Measurements from ENCODE around the gene PHF14. TPM values are rescaled to one million over a fixed set of nuclear protein-coding genes. Genes with fewer than 3 reads are reported as not detected.
"Not testable (repeated sequence)": the region's sequence is repeated elsewhere in the genome, so short reads cannot be mapped to it uniquely, and the experiment has no call there.

The PHF14 gene
- total RNA-seq, 1 donor from 2014 or later: 23.1 TPM

DNA sequence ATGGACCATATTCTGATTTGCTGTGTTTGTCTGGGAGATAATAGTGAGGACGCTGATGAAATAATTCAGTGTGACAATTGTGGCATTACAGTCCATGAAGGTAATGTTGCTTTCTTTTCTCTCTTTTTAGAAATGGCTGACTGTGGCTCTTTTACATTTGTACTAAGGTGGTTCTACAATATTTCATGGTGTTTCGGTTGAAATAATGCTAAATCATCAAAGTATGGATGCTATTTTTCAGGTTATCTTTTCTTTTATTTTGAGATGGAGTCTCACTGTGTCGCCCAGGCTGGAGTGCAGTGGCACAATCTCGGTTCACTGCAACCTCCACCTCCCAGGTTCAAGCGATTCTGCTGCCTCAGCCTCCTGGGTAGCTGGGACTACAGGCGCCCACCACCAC lies 17.1 kb downstream of the PHF14 start:
- ATAC-seq: not testable (repeated sequence)

- not testable (repeated sequence) for ATAC-seq
Measured at GRCh38 chr7:10995482-10996166, 22.0 kb downstream of the PHF14 start.

DNA sequence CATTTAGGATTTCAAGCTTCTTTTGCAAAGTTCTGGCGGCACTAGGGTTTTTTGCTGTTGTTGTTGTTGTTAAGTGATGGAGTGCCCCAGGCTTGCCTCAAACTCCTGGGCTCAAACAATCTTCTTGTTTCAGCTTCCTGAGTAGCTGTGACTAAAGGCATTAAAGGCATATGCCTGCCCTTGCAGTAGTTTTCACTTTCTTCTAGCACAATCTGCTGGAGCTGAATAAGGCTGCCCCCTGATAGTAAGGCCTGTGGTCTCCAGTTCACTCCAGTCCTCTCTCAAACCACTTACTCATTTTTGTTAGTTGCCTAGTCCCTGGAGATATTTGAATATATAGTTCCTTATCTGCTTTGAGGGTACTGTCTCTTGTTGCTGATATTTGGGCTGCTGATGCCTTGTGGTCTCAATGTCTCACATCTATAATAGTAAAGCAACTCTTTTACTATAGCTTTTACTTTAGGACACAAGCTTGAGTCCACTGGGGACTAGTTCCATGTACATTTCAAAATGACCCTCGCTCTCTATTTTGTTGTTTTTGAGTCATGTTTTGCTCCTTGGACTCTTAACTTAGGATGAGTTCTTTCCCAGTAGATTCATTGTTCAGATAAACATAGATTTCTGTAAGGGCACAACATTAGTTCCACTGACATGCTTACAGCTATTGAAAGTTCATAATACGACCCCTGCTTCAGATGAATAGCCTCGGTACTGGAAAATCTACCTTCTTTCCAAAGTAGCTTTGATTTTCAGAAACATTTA lies 25.5 kb downstream of the PHF14 start:
- no peak for ATAC-seq

DNA sequence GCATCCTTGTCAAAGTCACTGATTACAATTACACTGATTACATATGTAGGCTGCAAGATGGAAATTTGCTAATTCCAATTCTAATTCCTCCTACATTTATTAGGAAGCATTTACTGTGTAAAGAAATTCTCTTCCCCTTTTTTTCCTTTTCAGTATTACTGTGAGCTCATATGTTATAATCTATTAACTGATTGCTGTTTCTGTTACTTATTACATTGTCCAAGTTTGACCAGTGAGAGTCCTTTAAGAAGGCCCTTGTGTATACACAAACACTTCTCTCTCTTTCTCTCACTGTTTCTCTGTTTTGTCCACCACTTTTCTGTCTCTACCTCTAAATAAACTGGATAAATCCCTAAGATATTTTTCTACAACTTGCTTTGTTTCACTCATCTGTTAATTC lies 31.5 kb downstream of the PHF14 start:
- no peak for ATAC-seq

DNA sequence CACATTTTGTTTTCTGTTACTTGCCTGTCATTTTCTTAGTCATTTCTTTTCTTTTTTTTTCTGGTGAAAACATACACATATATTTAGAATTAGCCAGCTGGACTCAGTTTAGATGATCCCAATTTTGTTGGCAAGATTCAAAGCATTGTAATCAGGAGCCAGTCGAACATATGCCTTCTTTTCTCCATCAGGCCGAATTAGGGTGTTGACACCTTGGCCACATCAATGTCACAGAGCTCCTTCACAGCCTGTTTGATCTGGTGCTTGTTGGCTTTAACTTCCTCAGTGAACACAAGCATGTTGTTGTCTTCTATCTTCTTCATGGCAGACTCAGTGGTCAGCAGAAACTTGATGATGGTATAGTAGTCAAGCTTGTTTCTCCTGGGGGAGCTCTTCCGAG lies 32.6 kb downstream of the PHF14 start:
- no peak for ATAC-seq

DNA sequence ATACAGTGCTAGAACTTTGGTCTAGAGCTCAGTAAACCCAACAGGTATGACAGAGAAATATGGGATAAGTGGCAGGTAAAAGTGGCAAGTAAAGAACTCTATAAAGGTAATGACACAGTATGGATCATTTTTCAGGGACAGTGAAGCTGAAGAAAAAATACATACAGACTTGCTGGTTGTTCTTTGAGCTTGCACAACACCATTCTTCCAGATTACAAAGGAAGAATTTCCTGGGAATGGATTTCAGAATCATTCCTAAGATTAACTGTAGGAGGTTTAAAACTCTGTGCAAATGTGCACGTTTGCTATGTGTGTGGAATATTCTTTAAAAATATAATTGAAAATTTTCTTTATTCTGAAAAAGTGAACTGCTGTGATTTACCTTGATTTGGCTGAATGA lies 36.0 kb downstream of the PHF14 start:
- no peak for ATAC-seq

GRCh38 chr7:11021468-11021867 lies 47.8 kb downstream of the PHF14 start:
- ATAC-seq: no peak

DNA sequence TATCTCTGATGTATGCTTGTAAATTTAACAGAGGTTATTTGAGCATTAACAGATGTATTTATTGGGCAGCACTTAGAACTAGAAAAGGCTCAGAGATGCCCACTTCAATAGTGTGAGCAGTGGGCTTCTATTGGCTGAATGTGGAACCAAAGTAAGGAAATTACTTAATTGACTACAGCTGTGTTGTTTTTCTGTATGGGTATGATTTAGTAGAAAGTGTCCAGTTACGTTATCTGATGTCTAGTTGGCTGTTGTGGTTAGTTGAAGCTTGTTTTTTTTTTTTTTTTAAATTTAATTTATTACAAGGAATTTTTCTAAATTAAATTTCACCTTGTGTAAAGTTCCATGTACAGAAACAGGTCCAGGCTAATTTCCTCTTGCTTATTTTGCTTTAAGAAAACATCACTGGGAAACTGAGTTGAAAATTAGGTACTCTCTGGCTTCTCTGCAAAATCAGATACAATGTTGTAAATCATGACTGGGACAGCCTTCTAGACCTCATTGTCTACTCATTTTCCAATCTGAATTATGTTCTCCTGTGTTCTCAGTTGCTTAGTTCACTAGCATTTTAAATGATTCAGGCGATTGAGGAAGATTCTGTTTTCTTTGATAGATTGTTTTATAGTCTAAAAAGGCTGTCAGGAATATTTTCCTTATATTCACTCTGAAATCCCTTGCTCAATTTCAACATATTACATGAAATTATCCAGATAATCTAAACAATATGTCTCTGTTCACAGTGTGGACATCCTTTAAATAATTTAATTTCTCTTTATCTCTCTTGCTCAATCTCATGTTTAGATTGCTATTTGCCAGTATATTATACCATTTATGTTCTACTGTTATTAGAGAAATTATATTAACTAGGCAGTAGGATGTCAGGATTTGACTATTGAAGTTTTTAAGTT lies 53.0 kb downstream of the PHF14 start:
- no peak for ATAC-seq

GRCh38 chr7:11035661-11036060 lies 62.0 kb downstream of the PHF14 start:
- ATAC-seq: no peak

- no peak for ATAC-seq
Measured at GRCh38 chr7:11039974-11040373, 66.3 kb downstream of the PHF14 start.

DNA sequence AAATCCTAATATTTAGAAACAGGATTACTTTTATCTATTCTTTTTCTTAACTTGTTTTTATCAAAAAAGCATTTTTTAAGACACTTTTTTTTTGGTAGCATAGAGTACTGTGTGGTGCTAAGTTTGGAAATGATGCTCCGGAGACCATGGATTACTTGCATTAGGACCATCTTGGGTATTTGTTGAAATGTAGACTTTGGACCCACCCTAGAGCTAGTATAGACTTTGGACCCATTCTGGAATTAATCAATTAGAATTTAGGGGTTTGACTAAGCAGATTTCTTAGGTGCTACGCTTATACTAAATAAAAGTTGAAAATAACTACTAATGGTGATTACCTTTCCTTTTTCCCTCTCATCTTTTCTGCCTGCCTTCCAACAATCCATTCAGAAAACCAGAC lies 80.4 kb downstream of the PHF14 start:
- ATAC-seq: no peak

DNA sequence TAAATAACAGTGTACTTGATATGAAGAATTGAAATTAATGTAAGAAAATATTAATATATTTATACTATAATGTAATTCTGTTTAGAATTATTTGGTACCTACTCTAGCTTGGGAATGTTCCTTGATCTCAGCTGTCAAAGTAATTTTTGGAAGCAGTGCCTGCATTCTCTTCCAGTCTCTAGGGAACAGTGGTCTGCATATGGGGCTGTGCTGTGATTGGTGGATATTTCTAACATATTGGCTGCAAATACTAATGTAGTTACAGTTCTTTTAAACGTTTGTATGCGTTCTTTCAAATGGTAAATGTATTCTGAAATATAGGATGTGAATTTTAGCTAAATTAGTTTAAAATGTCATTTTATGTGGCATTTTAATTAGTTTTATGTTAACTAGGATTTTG lies 87.2 kb downstream of the PHF14 start:
- ATAC-seq: no peak

DNA sequence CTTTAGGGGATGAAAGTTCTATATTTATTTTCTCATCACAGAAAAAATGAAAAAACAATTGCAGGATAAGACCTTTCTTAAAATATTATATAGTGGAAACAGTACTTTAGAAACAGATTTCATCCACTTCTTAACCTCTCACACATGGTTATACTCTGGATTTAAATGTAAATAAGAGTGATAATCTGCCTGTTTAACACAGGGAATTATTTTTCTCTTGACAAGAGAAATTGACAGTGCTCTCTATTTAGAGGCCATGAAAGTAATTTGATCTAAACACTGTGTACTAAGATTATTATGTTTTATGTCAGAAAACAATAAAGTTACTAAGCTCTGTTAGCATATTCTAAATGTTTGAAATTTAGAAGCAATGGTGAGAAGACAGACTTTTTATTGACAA lies 88.4 kb downstream of the PHF14 start:
- ATAC-seq: no peak

DNA sequence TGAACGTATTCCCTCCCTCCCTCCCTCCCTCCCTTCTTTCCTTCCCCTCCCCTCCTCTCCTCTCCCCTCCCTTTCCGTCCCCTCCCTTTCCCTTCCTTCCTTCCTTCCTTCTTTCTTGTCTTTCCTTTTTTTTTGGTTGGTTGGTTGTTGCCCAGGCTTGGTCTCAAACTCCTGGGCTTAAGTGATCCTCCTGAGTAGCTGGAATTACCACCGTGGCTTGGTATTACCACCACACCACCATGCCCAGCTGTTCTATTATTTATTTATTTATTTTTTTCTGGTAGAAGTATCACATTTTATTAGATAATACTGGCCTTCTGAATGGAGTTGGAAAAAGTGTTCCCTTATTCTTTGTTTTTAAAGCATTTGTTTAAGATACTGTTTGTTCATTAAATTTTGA lies 95.9 kb downstream of the PHF14 start:
- ATAC-seq: no peak

DNA sequence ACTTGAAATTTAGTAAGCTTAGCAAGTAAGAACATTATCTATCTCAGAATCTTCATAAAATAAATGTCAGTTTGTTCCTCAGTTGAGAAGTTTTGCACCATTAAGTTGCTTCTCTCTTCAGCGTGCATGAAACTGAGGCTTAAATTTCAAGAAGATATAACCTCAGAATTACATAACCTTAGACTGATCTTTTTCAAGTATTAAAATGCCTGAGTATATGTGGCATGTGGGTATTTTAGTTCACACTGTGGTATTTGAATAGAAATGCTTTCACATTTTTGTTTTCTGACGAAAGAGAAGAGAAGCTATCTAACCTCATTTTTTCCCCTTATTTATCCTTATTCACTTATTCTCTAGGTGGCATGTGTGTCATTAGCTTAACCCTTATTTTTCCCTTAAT lies 104.1 kb downstream of the PHF14 start:
- no peak for ATAC-seq

GRCh38 chr7:11078247-11078834 lies 104.7 kb downstream of the PHF14 start:
- no peak for ATAC-seq

GRCh38 chr7:11079907-11080306 lies 106.2 kb downstream of the PHF14 start:
- ATAC-seq: no peak

- ATAC-seq: no peak
Measured at GRCh38 chr7:11082121-11082520, 108.4 kb downstream of the PHF14 start.

DNA sequence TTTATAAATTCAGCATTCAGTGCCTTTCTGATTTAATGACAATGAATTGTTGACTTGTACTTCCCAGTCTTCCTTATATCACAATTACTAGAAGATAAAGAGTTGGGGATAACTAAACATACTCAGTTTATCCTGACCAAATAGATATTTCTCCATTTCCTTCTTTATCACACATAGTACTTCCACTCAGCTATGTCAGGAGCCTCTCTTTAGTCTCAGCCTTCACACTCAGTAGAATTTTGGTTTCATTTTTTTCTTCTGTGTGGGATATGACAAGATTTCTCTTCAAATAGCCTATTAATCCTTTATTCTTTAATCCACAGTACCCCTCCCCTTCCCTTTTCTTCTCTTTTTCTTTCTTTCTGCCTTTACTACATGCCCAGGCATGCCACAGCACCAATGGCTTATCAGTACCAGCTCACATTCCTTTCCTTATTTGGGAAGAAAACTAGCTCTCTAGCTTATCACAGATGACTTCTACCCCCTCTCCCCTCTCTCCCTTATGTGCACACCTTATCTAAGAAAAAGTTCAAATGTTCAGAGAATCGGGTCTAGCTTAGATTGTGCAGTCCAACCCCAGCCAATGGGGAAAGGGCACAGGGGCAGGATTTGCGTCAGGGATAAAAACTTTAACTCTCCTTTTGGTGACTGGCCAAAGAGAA lies 109.0 kb downstream of the PHF14 start:
- ATAC-seq: no peak

DNA sequence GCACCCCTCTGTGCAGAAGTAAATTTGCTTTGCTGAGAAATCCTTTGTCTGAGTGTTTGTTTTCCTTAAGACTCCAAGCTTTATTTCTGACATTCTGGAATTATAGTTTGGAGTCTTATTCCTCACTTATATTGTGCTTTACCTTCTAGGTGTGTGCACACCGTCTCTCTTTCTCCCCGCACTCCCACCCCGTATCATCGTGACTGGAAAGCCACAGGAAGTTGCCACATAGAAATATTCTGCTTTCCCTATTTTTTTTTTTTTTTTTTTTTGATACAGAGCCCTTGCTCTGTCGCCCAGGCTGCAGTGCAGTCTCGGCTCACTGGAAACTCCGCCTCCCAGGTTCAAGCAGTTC lies 109.5 kb downstream of the PHF14 start:
- no peak for ATAC-seq

- ATAC-seq: no peak
Measured at GRCh38 chr7:11104578-11104977, 130.9 kb downstream of the PHF14 start.

- no peak for ATAC-seq
Measured at GRCh38 chr7:11109659-11110058, 136.0 kb downstream of the PHF14 start.

All from esophagus mucosa (tissue), 1 donor.